Measurements from ENCODE around the gene RNF130.
"Not testable (repeated sequence)": the region's sequence is repeated elsewhere in the genome, so short reads cannot be mapped to it uniquely, and the experiment has no call there.

The RNF130 gene

GRCh38 chr5:180018347-180019060, 53.1 kb downstream of the RNF130 start:
- DNase-seq (ENCODE audit: low spot score): no peak

- DNase-seq (ENCODE audit: low spot score): not testable (repeated sequence)
Observed at GRCh38 chr5:180015523-180015922, 56.0 kb downstream of the RNF130 start.

GRCh38 chr5:180013678-180014077, 57.9 kb downstream of the RNF130 start:
- DNase-seq (ENCODE audit: low spot score): no peak

DNA sequence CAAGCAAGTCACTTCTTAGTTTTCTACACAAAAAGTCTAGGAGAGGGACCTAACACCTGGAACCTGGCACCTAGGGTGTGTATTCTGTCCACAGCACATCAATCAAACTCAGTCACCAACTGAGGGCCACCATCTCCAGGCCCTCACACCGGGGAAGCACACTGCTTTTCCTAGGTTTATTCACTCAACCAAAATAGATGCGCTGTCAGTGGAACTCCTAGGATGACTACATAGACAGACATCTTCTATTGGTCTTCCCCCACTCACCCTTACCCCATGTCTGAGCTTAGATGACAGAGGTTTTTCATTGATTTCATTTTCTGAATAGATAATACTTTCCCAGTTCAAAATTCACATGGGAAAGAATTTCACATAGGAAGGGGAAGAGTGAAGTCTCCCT, 59.2 kb downstream of the RNF130 start:
- no peak for DNase-seq (ENCODE audit: low spot score)

- DNase-seq (ENCODE audit: low spot score): no peak
Observed at GRCh38 chr5:180010636-180011035, 60.9 kb downstream of the RNF130 start.

DNA sequence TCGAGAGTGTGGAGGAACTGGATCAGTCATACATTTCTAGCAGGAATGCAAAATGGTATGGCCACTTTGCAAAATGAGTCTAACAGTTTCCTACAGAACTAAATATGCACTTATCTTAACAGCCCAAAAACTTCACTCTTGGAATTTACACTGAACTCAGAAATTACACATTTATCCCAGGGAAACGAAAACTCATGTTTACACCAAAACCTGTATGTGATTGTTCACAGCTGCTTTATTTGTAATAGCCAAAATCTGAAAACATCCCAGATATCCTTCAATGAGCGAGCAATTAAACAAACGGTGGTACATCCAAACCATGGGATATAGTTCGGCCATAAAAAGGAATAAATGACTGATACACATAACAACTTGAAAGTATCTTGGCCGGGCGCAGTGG, 62.0 kb downstream of the RNF130 start:
- DNase-seq (ENCODE audit: low spot score): no peak

DNA sequence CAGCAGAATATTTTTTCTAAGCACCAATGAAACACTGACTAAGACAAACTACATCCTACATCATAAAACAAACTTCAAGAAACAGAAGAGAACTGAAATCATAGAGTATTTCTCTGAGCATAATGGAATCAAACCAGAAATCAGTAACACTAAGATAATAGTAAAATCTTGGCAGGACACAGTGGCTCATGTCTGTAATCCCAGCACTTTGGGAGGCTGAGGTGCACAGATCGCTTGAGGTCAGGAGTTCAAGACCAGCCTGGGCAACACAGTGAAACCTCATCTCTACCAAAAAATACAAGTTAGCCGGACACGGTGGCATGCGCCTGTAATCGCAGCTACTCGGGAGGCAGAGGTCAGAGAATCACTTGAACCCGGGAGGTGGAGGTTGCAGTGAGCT, 63.1 kb downstream of the RNF130 start:
- no peak for DNase-seq (ENCODE audit: low spot score)

- DNase-seq (ENCODE audit: low spot score): no peak
Observed at GRCh38 chr5:180007582-180007981, 64.0 kb downstream of the RNF130 start.

- no peak for DNase-seq (ENCODE audit: low spot score)
Observed at GRCh38 chr5:180006141-180006540, 65.4 kb downstream of the RNF130 start.

DNA sequence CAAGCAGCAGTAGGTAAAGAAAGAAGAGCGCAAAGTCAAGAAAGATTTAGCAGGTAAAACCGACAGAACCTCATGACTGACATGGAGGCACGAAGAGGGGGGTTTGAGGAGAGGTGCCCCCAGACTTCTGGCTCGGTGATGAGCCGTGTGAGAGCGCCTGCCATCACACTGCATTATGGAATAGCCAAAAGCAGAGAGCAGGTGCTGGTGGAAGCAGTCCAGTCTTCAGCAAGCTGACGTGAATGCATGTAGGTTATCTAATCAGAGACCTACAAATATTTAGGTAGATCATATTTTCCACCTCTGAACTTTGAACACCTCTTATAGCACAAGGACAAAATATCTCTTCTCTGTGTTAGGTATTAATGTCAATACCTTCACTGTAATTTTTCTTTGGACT, 68.4 kb downstream of the RNF130 start:
- DNase-seq (ENCODE audit: low spot score): no peak

GRCh38 chr5:180001742-180002141, 69.8 kb downstream of the RNF130 start:
- no peak for DNase-seq (ENCODE audit: low spot score)

- DNase-seq (ENCODE audit: low spot score): no peak
Observed at GRCh38 chr5:180001136-180001535, 70.4 kb downstream of the RNF130 start.

DNA sequence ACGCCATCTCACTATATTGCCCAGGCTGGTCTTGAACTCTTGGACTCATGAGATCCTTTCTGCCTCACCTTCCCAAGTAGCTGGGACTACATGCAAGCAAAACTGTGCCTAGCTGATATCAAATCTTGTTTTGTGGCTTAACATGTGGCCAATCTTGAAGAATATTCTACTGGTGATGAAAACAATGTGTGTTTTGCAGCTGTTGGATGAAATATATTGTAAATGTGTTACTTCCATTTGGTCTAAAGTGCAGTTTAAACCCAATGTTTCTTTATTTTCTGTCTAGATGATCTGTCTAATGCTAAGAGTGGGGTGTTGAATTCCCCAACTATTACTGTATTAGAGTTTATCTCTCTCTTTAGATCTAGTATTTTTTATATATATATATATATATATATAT, 73.1 kb downstream of the RNF130 start:
- DNase-seq (ENCODE audit: low spot score): no peak

DNA sequence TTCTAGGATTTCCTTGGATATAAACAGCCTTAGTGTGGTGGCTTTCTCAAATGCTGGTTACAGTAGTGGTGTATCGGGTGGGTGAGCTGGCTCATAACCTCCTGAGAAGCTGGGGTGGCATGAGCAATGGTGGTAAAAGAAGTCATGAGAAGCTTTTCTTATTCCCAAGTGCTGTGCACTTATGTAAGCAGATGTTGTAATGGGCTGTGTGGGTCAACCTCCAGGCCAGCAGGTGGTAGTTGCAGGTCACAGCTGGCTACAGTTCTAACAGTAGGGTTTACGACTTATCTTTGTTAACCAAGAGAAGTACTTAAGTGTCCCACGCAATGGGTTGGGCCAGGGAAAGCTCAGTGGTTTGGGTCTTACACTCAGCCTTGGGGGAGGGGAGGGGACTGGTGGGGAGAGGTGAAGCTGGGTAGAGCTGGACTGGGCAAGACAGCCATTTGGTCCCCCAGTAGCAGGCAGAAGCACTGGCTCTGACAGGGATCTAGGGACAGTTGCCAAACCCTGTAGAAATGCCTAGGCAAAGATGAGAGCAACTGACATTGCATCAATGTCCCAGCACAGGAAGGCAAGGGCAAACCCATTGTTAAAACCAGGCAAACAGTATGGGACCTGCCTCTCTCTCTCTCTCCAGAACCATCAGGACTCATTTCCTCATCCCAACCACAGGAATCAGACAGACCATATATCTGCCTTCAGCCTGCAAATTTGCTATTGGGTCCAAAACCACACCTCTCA, 76.8 kb downstream of the RNF130 start:
- no peak for DNase-seq (ENCODE audit: low spot score)

DNA sequence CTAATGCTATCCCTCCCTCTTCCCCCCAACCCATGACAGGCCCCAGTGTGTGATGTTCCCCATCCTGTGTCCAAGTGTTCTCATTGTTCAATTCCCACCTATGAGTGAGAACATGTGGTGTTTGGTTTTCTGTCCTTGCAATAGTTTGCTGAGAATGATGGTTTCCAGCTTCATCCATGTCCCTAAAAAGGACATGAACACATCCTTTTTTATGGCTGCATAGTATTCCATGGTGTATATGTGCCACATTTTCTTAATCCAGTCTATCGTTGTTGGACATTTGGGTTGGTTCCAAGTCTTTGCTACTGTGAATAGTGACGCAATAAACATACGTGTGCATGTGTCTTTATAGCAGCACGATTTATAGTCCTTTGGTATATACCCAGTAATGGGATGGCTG, 78.7 kb downstream of the RNF130 start:
- not testable (repeated sequence) for DNase-seq (ENCODE audit: low spot score)

DNA sequence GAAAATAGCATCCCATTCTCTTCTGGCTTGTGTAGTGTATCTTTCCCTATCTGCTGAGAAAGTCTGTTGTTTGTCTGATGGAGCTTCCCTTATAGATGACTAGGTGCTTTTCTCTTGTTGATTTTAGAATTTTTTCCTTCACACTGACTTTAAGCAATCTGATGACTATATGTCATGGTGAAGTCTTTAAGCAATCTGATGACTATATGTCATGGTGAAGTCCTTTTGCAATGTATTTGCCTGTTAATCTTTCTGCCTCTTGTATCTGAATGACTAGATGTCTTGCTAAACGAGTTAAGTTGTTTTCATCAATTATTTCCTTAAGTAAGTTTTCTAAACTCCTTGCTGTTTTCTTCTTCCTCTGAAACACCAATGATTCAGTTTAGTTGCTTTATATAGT, 80.5 kb downstream of the RNF130 start:
- no peak for DNase-seq (ENCODE audit: low spot score)

- not testable (repeated sequence) for DNase-seq (ENCODE audit: low spot score)
Observed at GRCh38 chr5:179990525-179990924, 81.0 kb downstream of the RNF130 start.

DNA sequence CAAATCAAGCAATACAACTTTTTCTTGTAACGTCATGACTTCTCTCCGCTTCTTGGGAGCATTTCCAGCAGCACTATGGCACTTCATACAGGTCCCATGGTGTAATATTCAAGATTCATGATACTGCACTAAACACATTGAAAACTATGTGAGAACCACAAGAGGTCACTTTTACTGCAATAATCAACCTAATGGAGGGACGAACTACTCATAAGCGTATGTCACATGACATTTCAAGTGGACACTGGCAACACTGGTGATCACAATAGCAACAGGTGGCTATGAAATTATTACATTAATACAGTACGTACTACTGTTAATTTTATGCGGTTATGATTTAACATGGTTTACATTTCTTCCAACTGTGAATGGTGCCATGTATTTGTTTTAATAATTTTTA, 85.2 kb downstream of the RNF130 start:
- DNase-seq (ENCODE audit: low spot score): no peak

- no peak for DNase-seq (ENCODE audit: low spot score)
Observed at GRCh38 chr5:179981636-179982035, 89.9 kb downstream of the RNF130 start.

- DNase-seq (ENCODE audit: low spot score): no peak
Observed at GRCh38 chr5:179980767-179981166, 90.8 kb downstream of the RNF130 start.

- DNase-seq (ENCODE audit: low spot score): no peak
Observed at GRCh38 chr5:179978792-179979191, 92.8 kb downstream of the RNF130 start.

DNA sequence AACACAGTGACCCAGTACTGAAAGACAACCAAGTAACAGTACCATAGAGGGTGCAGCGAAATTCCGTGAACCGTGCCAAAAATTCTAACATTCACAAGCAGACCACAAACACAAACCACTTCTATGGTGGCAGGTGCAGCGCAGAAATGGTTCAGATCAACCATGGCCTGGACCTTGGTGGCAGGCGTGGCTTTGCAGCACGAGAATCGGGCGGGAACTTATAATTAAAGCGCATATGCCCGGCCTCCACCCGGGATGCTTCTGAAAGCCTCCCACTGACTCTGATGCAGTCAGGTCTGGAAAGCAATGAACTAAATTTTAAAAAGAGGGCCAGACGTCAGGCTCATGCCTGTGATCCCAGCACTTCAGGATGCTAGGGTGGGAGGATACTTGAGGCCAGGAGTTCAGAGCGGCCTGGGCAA, 95.8 kb downstream of the RNF130 start:
- DNase-seq (ENCODE audit: low spot score): no peak

- peak; percentile 6 for DNase-seq (ENCODE audit: low spot score)
Observed at GRCh38 chr5:179974946-179975712, 96.4 kb downstream of the RNF130 start.

Measured in kidney capillary endothelial cell (primary cell).